SK-N-SH (cell line): ENCODE measurements around the gene AGO4. TPM values are rescaled to one million over a fixed set of nuclear protein-coding genes. Genes with fewer than 3 reads are reported as not detected.

Experiments used
- CTCF ChIA-PET: fragments of 300-600, 350-600 bp; formaldehyde crosslinking; extraction: SDS; loops from one replicate; lab custom pipeline; 2021; lab: Yijun Ruan, JAX
- POLR2A ChIA-PET: fragments of 350-600 bp; sonication (Branson Sonifier 250); formaldehyde crosslinking; extraction: SDS; loops from one replicate; lab custom pipeline; 2020; ENCODE audit warnings: antibody characterized with exemption, inconsistent platforms; lab: Yijun Ruan, JAX
- DNase-seq: peaks from one replicate; pipeline ENCODE4 v3.0.0; 2012
- H2AFZ ChIP-seq: fragments of 200-600 bp; sonication (generic); 2 replicates; pipeline ENCODE4 v1.8.1; 2016; ENCODE audit warnings: antibody characterized with exemption, mild to moderate bottlenecking, low read depth
- H3F3A ChIP-seq: fragments of 200-600 bp; sonication (generic); replicated peaks from 2 replicates; pipeline ENCODE3; 2016; ENCODE audit warnings: antibody characterized with exemption, mild to moderate bottlenecking; ENCODE audit not compliant: insufficient read depth
- H3K27ac ChIP-seq, 2 experiments: fragments of 200-500 bp in 1 of 2; fragments of 200-600 bp in 1 of 2; sonication (Bioruptor generic) in 1 of 2; sonication (generic), shearing (Covaris generic) in 1 of 2; 2 replicates each; pipeline versions ENCODE4 v1.5.1 to v1.6.1; 2014 to 2016; ENCODE audit warnings: low read depth in 2 of 2, inconsistent platforms in 1 of 2, low read length in 1 of 2, mild to moderate bottlenecking in 1 of 2, mixed read lengths in 1 of 2
- H3K27me3 ChIP-seq: fragments of 200-600 bp; sonication (generic), shearing (Covaris generic); 2 replicates; pipeline ENCODE4 v1.6.1; 2016; ENCODE audit warnings: mixed run types; ENCODE audit not compliant: insufficient read depth
- H3K36me3 ChIP-seq, 2 experiments: fragments of 200-500 bp in 1 of 2; fragments of 200-600 bp in 1 of 2; sonication (Bioruptor generic) in 1 of 2; sonication (generic) in 1 of 2; replicated peaks in 1 of 2; 2 replicates each; pipeline versions ENCODE3 to v1.5.1; 2014 to 2016; ENCODE audit warnings: low read length in 1 of 2, mild to moderate bottlenecking in 1 of 2; ENCODE audit not compliant: insufficient read depth in 2 of 2, control insufficient read depth in 1 of 2
- H3K4me1 ChIP-seq, 2 experiments: fragments of 200-500 bp in 1 of 2; fragments of 200-600 bp in 1 of 2; sonication (Bioruptor generic) in 1 of 2; sonication (generic), shearing (Covaris generic) in 1 of 2; 2 replicates each; pipeline versions ENCODE4 v1.5.1 to v1.6.1; 2014 to 2016; ENCODE audit warnings: low read depth in 1 of 2, low read length in 1 of 2, mixed run types in 1 of 2; ENCODE audit not compliant: insufficient read depth in 2 of 2, control insufficient read depth in 1 of 2
- H3K4me2 ChIP-seq: fragments of 200-600 bp; sonication (generic), shearing (Covaris generic); 2 replicates; pipeline ENCODE4 v1.6.1; 2017; ENCODE audit warnings: mixed run types
- H3K4me3 ChIP-seq, 2 experiments: fragments of 200-500 bp in 1 of 2; fragments of 200-600 bp in 1 of 2; sonication (Bioruptor generic) in 1 of 2; sonication (generic), shearing (Covaris generic) in 1 of 2; 2 replicates each; pipeline versions ENCODE4 v1.5.1 to v1.8.1; 2014 to 2016; ENCODE audit warnings: low read depth in 2 of 2, inconsistent platforms in 1 of 2, low read length in 1 of 2, mild to moderate bottlenecking in 1 of 2, mixed read lengths in 1 of 2, moderate library complexity in 1 of 2
- H3K79me2 ChIP-seq: fragments of 200-600 bp; sonication (generic); 2 replicates; pipeline ENCODE4 v1.8.1; 2017; ENCODE audit warnings: mild to moderate bottlenecking; ENCODE audit not compliant: insufficient read depth
- H3K9ac ChIP-seq: fragments of 200-600 bp; sonication (generic); 2 replicates; pipeline ENCODE4 v1.6.1; 2017; ENCODE audit warnings: mixed run types
- H3K9me2 ChIP-seq: fragments of 200-600 bp; sonication (generic); 2 replicates; pipeline ENCODE4 v1.6.1; 2017; ENCODE audit warnings: mixed run types
- H3K9me3 ChIP-seq: fragments of 200-600 bp; sonication (generic); 2 replicates; pipeline ENCODE4 v1.6.1; 2017; ENCODE audit warnings: mixed run types, mild to moderate bottlenecking, moderate library complexity
- H4K20me1 ChIP-seq: fragments of 200-600 bp; sonication (generic); 2 replicates; pipeline ENCODE4 v1.6.1; 2017; ENCODE audit warnings: mild to moderate bottlenecking, mixed run types; ENCODE audit not compliant: insufficient read depth
- ELF1 ChIP-seq: IDR thresholded peaks from 2 replicates; pipeline ENCODE4 v1.4.0; 2012
- GABPA ChIP-seq: IDR thresholded peaks from 2 replicates; pipeline ENCODE4 v1.4.0; 2012; ENCODE audit warnings: low read depth, mild to moderate bottlenecking
- MXI1 ChIP-seq: IDR thresholded peaks from 2 replicates; pipeline ENCODE4 v1.6.1; 2012; ENCODE audit warnings: mild to moderate bottlenecking, low read depth, low read length, improper control_type of control experiment
- PBX3 ChIP-seq: IDR thresholded peaks from 2 replicates; pipeline ENCODE4; 2012
- RAD21 ChIP-seq: IDR thresholded peaks from 2 replicates; pipeline ENCODE4 v1.6.1; 2012; ENCODE audit warnings: mild to moderate bottlenecking, low read length
- REST ChIP-seq: IDR thresholded peaks from 2 replicates; pipeline ENCODE4 v1.6.1; 2012; ENCODE audit warnings: mild to moderate bottlenecking, low read depth, low read length, moderate library complexity
- SIN3A ChIP-seq: IDR thresholded peaks from 2 replicates; pipeline ENCODE4 v1.6.1; 2012; ENCODE audit warnings: low read depth, mild to moderate bottlenecking, low read length, moderate library complexity, borderline replicate concordance
- TAF1 ChIP-seq: IDR thresholded peaks from 2 replicates; pipeline ENCODE4 v1.6.1; 2012; ENCODE audit warnings: low read depth, mild to moderate bottlenecking, low read length, moderate library complexity, borderline replicate concordance
- YY1 ChIP-seq: IDR thresholded peaks from 2 replicates; pipeline ENCODE4 v1.4.0; 2012; ENCODE audit warnings: low read depth, mild to moderate bottlenecking
- WGBS: methylation state at CpG from one replicate; pipeline ENCODE4 v1.1.6; 2017; ENCODE audit warnings: low lambda C conversion rate; 5-methylcytosine and 5-hydroxymethylcytosine counted together
- polyA plus RNA-seq, 3 experiments: library from polyadenylated mRNA; depleted of rRNA; stranded (reverse); fragments of >200 nt; gene quantifications; 2 replicates each; pipeline ENCODE4 v1.2.3, GENCODE V29; 2012

AGO4 gene
- polyA plus RNA-seq, 1 of the 3 experiments (the other 2 are of a cell fraction): 4.8 TPM

- Histone ChIP-seq H4K20me1 (peaks cover 6% of the 10 kb centered on the region), H3K9ac (peak overlapping the region; percentile 89), H3K4me3 (peak overlapping the region; percentile 72 to 93)
- POLR2A ChIA-PET: no interaction called here
- CTCF ChIA-PET: interaction anchor here (0.7 to 1.0 kb wide), 3 partner anchors 34 to 104 kb away, joined by 3 read pairs; no protein-coding TSS in a partner anchor
- TF ChIP-seq TAF1: peak; percentile 11; the same call in 1 of the 2 replicates
- no peak for TF ChIP-seq ELF1
- peak; percentile 57; the same call in 1 of the 2 replicates for TF ChIP-seq PBX3
- TF ChIP-seq YY1: 0 out of 2 replicates have a peak, but pooled peaks have one; percentile 31
- TF ChIP-seq REST: no peak
- TF ChIP-seq MXI1: peak; percentile 31; the same call in 1 of the 2 replicates
- TF ChIP-seq, all 33 proteins: peak for 4
- Histone ChIP-seq H3K4me1 (peaks cover 0 to 9% of the 10 kb centered on the region in 2 experiments; a peak in 2 of 4 replicates), H3K4me2 (peak overlapping the region; percentile 94), H3K9me3 (no peaks in the 10 kb centered on the region), H3K27ac (peak overlapping the region; percentile 51 to 68), H3F3A (peaks cover 16% of the 10 kb centered on the region), H3K36me3 (no peaks in the 10 kb centered on the region), H3K79me2 (peaks cover 52% of the 10 kb centered on the region), H2AFZ (peak overlapping the region; percentile 75; the same call in 1 of the 2 replicates), H3K27me3 (no peaks in the 10 kb centered on the region), H3K9me2 (no peaks in the 10 kb centered on the region)
- peak; percentile 80 for DNase-seq
- 0% methylated on average over 6 of the region's 49 CpGs for WGBS
These were observed 766 bp downstream of the AGO4 start for GRCh38 chr1:35808450-35809113.

- DNase-seq: no peak
- H3K9ac ChIP-seq: peak overlapping the region; percentile 89
- POLR2A ChIA-PET: no interaction called here
These were observed 1.6 kb downstream of the AGO4 start for GRCh38 chr1:35809114-35810095.

More at GRCh38 chr1:35809114-35810095, 1.6 kb downstream of the AGO4 start:
- H3K27ac ChIP-seq: peak overlapping the region in 1 of 2 experiments; percentile 51; a peak in 2 of 4 replicates
- no peaks in the 10 kb centered on the region for H3K27me3 ChIP-seq
- H3F3A ChIP-seq: peaks cover 16% of the 10 kb centered on the region
- H3K79me2 ChIP-seq: peaks cover 58% of the 10 kb centered on the region
- TF ChIP-seq SIN3A (no peak), RAD21 (no peak), GABPA (no peak)
- peaks cover 0 to 9% of the 10 kb centered on the region in 2 experiments; a peak in 2 of 4 replicates for H3K4me1 ChIP-seq
- no peaks in the 10 kb centered on the region for H3K9me3 ChIP-seq
- peak overlapping the region; percentile 72 to 93 for H3K4me3 ChIP-seq
- H4K20me1 ChIP-seq: peaks cover 6% of the 10 kb centered on the region
- peak overlapping the region; percentile 75; the same call in 1 of the 2 replicates for H2AFZ ChIP-seq
- H3K4me2 ChIP-seq: peak overlapping the region; percentile 94
- H3K36me3 ChIP-seq: no peaks in the 10 kb centered on the region
- no peaks in the 10 kb centered on the region for H3K9me2 ChIP-seq
- CTCF ChIA-PET: interaction anchor here (0.7 to 1.2 kb wide), 3 partner anchors 10 to 98 kb away, joined by 3 read pairs; no protein-coding TSS in a partner anchor
- WGBS: 80% methylated on average over 7 of the region's 7 CpGs
